Inflammatory macrophage treated with lipopolysaccharide for 4 hours (primary cell): Measurements from ENCODE around the gene JMY.
A peak's percentile ranks its signal among the peaks of the same experiment; 100 is the strongest.
"Not testable (repeated sequence)": the region's sequence is repeated elsewhere in the genome, so short reads cannot be mapped to it uniquely, and the experiment has no call there.

Experiments used
- DNase-seq: peaks from one replicate; pipeline ENCODE4 v3.0.0-alpha.2; 2020

Gene JMY

DNA sequence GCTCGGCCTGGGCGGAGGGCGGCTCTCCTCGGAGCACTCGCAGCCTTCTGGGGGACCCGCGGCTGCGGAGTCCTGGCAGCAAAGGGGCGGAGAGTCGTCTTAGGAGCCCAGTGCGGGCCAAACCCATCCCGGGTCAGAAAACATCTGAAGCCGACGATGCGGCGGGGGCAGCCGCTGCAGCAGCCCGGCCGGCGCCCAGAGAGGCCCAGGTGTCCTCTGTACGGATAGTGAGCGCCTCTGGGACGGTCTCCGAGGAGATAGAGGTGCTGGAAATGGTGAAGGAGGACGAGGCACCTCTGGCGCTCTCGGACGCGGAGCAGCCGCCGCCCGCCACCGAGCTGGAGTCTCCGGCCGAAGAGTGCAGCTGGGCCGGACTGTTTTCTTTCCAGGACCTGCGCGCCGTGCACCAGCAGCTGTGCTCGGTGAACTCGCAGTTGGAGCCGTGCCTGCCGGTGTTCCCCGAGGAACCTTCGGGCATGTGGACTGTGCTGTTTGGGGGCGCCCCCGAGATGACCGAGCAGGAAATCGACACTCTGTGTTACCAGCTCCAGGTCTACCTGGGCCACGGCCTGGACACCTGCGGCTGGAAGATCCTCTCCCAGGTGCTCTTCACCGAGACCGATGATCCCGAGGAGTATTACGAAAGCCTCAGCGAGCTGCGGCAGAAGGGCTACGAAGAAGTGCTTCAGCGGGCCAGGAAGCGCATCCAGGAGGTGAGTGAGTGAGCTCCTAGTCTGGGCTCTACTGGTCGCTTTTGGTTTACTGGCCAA lies 1.2 kb downstream of the JMY start:
- peak; percentile 6 for DNase-seq

GRCh38 chr5:79237740-79238560 lies 2.0 kb downstream of the JMY start:
- no peak for DNase-seq

GRCh38 chr5:79240561-79240960 lies 4.6 kb downstream of the JMY start:
- DNase-seq: no peak

DNA sequence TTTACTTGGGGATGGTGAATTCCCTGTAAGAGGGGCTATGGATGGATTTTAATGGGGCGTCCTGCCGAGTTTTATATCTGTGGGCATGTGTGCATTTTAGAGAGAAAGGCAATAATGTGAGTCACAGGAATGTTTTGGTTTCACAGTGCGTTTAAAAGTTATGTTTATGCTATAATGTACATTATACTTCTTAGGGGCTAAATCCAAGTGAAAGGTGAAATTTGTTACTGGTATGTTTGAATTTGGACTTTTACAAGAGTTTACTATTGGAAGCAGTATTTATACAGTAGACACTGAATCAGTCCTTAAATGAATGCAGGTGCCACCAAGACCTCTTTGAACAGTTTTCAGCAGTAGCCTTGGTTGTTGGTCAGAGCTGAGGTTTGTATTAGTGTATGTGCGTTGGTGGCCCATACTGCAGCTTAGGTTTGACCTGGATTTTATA lies 5.6 kb downstream of the JMY start:
- no peak for DNase-seq

GRCh38 chr5:79242242-79243039 lies 6.5 kb downstream of the JMY start:
- DNase-seq: no peak

GRCh38 chr5:79243224-79243623 lies 7.3 kb downstream of the JMY start:
- no peak for DNase-seq

- not testable (repeated sequence) for DNase-seq
These were observed 18.1 kb downstream of the JMY start for GRCh38 chr5:79254067-79254466.

DNA sequence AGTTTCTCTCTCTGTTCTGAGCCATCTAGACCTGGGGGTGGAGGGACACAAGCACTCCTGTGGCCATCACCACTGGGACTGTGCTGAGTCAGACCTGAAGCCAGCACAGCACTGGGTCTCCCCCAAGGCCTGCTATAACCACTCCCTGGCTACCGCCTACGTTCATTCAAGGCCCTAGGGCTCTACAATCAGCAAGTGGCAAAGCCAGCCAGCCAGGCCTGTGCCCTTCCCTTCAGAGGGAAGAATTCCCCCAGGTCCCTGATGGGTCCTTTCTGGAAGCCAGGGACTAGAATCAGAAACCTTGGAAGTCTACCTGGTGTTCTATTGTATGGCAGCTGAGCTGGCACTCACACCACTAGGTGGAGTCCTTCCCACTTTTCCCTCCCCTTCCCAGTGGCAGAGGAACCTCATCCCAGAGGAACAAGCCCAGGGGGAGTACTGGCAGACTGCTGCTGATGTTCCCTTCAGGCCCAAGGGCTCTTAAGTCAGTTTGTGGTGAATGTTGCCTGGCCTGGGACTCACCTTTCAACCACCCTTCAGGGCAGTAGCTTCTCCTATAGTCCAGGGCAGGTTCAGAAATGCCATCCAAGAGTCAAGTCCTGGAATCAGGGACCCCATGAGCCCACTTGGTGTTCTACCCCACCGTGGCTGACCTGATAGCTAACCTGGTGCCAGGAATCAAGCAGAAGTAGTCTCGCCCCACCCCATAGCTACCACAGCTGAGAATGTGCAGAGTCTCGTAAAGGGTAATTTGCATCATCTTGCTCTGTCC lies 20.0 kb downstream of the JMY start:
- peak; percentile 6 for DNase-seq

DNA sequence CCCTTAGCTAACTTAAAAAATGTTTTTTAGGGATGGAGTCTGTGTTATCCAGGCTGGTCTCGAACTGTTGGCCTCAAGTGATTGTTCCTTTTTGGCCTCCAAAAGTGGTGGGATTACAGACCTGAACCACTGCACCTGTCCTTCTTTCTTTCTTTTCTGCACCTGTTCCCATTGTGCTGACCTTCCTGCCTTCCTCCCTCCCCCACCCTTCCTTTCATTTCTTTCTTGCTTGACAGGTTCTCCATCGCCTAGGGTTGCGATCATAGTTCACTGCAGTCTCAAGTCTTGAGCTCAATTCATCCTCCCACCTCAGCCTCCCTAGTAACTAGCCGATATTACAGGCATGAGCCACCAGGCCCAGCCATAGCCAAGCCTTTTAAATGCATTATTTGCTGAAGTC lies 20.6 kb downstream of the JMY start:
- DNase-seq: no peak

DNA sequence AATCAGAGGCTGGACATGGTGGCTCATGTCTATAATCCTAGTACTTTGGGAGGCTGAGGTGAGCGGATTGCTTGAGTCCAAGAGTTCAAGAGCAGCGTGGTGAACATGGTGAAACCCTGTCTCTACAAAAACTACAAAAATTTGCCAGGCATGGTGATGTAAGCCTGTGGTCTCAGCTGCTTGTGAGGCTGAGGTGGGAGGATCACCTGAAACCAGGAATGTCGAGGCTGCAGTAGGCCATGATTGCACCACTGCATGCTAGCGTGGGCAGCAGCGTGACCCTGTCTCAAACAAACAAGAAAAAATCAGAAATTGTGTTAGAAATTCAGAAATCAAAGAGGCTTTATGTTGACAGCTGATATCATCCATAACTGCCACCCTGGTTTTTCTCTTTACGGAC lies 21.4 kb downstream of the JMY start:
- no peak for DNase-seq

GRCh38 chr5:79258801-79259200 lies 22.9 kb downstream of the JMY start:
- no peak for DNase-seq

GRCh38 chr5:79259383-79259782 lies 23.5 kb downstream of the JMY start:
- no peak for DNase-seq

- DNase-seq: no peak
These were observed 23.9 kb downstream of the JMY start for GRCh38 chr5:79259810-79260209.

GRCh38 chr5:79261897-79262296 lies 26.0 kb downstream of the JMY start:
- no peak for DNase-seq

DNA sequence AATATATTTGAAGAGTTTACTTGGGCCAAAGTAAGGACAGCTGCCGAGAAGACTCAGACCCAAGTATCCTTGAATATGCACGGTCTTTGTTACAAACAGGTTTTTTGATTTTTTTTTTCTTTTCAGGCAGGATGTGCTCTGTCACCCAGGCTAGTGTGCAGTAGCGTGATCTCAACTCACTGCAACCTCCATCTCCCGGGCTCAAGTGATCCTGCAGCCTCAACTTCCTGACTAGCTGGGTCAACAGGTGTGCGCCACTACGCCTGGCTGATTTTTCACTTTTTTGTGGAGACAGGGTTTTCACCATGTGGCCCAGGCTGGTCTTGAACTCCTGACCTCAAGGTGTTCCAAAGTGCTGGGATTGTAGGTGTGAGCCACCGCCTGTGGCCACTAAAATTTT lies 27.4 kb downstream of the JMY start:
- no peak for DNase-seq

DNA sequence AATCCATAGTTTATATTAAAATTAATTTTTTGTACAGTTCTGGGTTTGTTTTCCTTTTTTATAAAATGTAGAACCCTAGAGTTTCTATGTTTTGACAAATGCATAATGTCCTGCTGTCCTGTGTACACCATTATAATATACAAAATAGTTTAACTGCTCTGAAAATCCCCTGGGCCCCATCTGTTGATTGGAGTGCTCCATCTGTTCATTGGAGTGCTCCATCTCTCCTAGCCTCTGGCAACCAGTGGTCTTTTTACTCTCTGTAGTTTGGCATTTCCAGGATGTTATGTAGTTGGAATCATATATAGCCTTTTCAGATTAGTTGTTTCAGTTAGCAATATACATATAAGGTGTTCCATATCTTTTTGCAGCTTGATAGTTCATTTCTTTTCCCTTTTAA lies 31.2 kb downstream of the JMY start:
- DNase-seq: no peak

GRCh38 chr5:79269733-79270166 lies 33.8 kb downstream of the JMY start:
- DNase-seq: no peak

GRCh38 chr5:79273341-79273740 lies 37.4 kb downstream of the JMY start:
- DNase-seq: no peak

DNA sequence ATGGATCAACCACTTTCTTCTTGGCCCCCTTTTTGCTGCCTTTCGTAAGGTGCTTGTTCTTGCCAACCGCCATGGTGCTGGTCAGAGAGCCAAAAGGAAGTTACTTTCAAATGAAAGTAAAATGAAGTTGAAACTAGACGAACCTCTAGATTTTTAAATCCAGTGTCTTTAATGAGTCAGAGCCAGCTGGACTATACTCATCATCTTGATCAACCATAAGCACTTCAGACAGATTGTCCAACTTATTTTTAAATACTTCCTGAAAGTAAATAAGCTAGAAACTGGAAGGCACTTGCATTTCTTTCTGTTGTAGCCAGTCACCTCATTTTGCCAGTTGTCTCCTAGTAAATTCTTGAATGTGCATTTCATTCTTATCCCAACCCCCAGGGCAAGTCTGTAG lies 48.9 kb downstream of the JMY start:
- DNase-seq: peak; percentile 89

GRCh38 chr5:79285285-79285684 lies 49.4 kb downstream of the JMY start:
- no peak for DNase-seq

DNA sequence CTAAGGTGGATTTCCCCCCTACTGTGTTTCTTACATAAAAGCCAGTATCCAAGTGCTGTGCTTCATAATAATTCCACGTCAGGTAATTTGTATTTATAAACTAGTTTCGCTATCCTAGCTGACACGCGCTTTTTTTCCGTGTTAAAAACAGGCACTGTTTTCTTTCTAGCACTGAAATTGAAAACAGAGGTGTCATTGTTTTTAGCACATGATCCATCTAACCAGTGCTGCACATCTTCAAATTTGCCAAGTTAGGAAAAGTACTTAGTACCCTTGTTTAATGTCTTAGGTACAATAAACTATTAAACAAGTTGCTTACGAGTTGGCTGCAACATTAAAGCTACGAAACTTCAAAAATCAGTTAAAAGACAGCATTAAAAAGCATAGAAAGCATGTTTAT lies 49.9 kb downstream of the JMY start:
- DNase-seq: no peak

DNA sequence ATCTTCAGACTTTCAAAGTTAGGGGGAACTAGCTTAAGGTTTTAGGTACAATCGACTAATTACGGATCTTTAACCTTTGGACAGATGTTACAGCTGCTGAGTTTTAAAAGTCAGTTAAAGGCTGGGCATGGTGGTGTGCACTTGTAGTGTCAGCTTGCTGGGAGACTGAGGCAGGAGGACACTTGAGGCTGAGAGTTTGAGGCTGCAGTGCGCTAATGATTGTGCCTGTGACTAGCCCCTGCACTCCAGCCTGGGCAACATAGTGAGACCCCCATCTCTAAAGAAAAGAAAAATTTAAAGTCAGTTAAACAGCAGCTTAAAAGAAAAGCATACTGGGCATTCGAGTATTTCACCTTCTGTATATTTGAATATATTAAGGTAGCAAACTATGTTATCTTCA lies 51.4 kb downstream of the JMY start:
- no peak for DNase-seq

DNA sequence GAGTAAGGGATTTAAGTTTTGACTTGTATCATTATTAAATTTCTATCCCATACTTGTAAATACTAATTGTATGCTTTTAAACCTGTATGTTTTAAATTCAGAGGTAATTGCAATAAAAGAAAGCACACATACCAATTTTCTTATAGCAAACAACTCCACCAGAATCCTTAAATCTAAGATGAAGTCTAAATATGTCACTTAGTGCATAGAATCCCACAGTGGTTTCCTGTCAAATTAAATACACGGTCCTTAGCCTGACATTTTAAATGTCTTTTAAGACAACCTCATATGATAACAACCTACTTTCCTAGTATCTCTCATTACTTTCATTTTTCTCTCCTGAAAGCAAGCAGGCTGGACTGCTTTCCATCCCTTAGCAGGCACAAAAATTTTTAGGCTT lies 52.0 kb downstream of the JMY start:
- no peak for DNase-seq
